T-helper 9 cell (primary cell): ENCODE results near the gene TNP1.

Experiments
- DNase-seq: peaks from one replicate; pipeline ENCODE4 v3.0.0-alpha.2; 2020

TNP1 gene

DNA sequence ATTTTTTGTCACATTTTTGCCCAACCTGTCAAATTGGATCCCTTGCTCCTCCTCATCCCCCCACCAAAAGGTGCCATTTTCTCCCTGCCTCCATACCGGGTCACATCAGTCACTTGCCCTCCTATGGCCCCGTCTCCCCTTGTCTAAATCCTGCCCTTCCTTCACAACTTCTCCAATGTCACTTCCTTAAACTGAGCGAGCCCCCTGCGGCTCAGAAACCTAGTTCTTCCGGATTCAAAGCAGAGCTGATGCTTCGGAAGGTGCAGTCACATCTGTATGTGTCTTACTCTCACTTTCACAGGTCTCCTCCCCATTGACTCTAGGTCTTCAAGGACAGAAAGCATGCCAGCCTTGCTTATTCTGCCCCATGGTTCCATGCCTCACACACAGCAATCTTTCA, 22.1 kb downstream of the TNP1 start:
- no peak for DNase-seq

DNA sequence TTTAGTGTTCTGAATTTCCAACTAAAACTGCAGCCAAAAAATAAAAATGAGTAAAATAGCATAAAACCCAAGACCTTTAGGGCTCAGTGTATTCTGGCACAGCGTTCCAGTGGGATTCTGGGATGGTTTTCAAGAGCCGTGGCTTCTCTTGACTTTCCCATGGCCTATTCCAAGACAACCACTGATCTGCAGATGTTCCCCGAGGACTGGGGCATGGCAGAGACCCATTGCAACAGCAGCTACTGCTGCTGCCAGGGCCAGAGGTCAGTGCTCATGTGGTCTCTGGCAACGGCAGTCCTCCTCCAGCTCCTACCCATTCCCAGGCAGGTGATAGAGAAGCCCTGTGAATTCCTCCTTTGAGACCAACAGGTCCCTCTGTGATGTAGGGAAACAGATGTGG, 26.8 kb downstream of the TNP1 start:
- DNase-seq, result no peak

DNA sequence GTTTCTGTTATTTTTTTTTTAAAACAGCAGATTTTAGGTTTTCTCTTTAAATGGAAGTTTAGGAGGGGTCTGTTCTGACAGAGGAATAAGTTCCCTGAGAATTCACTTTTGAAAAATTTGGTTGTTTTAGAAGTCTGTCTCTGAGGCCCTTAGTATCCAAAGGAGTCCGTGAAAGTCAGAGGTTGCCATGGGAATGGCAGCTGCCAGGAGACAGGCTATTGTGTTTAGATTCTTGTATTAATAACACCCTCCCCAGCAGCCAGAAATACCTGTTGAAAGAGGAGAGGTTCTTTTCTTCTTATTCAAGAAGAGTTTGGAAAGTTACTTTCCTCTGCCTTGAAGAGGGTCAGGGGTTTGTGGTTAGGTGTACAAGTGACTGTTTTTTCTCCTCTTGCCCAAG, 29.5 kb downstream of the TNP1 start:
- DNase-seq, result no peak

DNA sequence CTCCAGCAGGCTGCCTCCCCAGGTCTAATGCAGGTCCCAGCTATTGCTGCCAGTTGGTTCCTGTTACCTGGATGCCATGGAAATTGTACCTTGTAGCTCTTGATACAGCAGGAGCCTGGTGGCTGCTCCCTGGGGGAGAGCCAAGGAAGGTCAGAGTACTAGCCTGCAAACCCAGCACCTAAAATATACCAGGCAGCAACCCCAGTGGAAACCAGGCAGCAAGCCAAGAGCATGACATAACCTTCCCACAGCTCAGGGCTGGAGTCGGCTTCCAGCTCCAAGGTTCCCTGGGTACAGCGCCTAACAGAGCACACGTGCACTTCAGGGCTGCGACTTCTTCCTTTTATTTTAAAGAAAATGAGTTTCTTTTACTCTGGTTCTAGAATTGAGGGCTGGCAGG, 30.3 kb downstream of the TNP1 start:
- DNase-seq, result no peak

DNA sequence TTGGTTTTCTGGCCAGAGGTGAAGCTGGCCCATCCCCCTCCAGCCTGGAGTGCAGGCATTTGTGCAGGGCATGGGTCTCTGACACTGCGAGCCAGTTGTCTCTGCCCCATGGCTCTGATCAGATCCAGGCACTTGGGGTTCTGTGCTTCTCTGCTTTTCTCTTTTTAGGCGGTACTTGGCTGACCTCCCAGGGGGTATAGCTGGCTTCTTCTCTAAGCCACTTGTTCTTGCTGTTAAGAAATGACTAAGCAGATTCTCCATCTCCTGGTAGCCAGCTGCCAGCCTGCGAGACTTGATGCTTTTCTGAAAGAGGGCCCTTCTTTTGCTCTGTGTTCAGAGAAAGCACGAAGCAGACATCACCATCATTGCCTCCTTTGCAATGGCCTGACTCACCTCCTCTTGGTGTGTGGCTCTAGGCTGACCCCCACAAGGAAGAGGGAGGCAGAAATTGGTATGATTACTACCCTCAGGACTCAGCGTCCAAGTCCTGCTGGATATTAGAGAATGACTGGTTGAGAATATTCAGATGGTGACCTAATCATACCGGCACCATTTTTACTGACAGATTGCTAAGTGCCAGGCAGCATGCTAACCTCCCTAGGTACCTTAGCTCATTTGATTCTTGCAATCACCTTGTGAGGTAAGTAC, 32.7 kb downstream of the TNP1 start:
- DNase-seq, result no peak

DNA sequence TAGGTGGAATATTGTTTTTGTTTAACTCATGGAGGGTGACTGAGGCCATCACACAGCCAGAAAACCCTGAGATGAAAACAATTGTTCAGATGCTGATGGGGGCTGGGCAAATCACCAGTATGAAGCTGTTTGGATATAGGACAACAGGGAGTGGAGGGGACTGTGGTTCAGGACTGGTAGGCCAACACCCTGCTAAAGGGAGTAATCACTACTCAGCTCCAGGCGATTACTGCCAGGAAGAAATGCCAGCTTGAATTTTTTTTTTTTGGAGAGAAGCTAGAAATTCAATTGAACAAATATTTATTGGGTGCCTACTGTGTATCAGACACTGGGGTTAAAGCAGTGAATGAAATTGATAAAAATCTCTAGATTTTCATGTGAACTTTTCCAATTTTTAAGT, 37.4 kb downstream of the TNP1 start:
- DNase-seq, result no peak

DNA sequence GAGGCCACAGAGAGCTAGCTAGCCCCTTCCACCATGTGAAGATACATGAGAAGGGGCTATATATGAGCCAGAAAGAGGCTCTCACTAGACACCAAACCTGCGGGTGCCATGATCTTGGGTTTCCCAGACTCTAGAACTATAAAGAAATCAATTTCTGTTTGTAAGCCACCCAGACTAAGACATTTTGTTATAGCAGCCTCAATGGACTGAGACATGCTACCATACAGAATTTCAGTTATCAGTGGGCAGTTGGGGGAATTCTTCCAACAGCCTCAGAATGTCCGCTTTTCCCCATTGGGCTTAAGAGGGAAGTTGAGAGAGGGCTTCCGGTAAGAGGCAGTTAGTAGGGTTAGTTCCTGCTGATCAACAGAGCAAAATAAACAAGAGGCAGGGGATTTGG, 39.2 kb downstream of the TNP1 start:
- DNase-seq, result no peak

DNA sequence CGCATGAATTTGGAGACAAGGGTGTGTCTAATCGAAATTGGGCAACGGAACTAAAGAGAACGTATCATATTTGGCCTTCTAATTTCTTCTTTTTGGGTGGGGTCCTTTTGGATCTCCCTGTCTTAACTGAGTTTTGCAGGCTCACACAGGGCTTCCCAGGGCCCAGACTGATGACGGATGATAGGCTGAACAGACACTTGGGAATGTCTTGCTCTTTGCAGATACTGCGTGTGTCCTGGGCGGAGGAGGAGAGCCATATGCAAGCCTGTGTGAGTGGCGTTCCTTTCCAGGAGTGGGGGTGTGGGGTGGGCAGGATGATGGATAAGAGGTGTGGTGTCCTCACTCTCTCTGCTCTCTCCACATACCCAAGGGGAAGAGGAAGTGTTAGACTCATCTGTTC, 40.1 kb downstream of the TNP1 start:
- DNase-seq, result no peak

DNA sequence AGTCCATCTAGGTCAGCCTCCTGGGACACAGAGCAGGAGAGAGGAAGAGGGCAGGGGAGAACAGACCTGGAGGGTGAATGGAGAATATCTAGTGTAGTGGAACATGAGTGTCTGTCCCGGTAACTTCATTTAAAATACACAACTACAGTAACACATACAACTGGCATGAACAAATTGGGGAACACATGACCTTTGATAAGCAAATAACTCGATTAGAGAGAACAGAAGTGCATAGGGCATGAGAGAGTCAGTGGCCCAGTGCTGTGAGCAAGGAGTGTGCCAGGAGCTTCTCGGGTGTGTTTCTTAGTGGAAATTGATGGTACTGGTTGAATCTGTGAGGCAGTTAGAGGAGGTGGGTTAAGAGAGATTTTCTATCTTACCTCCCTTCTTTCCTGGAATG, 40.8 kb downstream of the TNP1 start:
- no peak for DNase-seq

DNA sequence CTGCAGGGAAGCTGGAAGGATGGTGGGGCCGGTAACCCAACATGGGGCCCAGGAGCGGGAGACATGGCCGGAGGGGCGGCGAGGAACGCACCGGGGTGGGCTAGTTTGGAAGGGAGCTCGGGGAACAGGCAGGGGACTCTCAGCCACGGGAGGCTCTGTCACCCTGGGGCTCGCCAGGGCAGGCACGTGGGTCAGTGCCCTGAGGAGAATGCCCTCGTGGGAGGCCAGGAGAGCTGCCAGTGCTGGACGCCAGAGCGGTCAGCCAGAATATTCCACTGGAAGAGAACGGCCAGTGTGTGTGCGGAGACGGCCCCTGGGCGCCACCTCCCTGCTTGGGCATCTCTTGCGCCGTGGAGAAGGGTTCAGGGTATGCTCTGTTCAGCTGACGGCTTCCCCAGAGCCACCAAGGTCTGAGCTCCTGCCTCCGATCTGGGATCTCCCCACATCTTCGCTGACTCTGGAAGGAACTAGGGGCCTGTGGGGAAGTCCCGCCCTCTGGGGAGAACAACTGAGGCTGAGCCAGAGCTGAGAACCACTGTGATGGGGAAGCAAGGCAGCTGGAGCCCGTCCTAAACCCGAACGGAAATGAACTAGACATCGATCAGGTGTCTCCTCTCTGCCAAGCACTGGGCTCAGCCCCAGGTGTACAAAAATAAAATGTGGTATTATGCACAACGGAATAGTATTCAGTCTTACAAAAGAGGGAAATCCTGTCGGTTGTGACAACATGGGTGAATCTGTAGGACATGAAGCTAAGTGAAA, 49.3 kb downstream of the TNP1 start:
- DNase-seq, result no peak
